HG03159 (cell line): ENCODE measurements around the gene BOLA2B.
A peak's percentile ranks its signal among the peaks of the same experiment; 100 is the strongest.
"Not testable (repeated sequence)": the region's sequence is repeated elsewhere in the genome, so short reads cannot be mapped to it uniquely, and the experiment has no call there.

Experiments used
- ATAC-seq: cut with Tn5 transposase; IDR thresholded peaks from one replicate; pipeline ENCODE4 v1.9.1; 2021; ENCODE audit warnings: mild to moderate bottlenecking, moderate library complexity; ENCODE audit not compliant: unreplicated experiment

Gene BOLA2B

GRCh38 chr16:30184891-30185682, 8.4 kb downstream of the BOLA2B start:
- ATAC-seq, result no peak

GRCh38 chr16:30184096-30184890, 9.2 kb downstream of the BOLA2B start:
- peak; percentile 41 for ATAC-seq

GRCh38 chr16:30183233-30184095, 10.0 kb downstream of the BOLA2B start, which contains the start of gene CORO1A:
TSS of gene CORO1A (plus strand) at chr16:30183602. CDS start at chr16:30185210, 1,608 bp downstream.
- ATAC-seq, result peak; percentile 43

GRCh38 chr16:30180741-30181140, 12.7 kb downstream of the BOLA2B start:
- no peak for ATAC-seq

GRCh38 chr16:30179931-30180330, 13.5 kb downstream of the BOLA2B start:
- ATAC-seq, result no peak

- ATAC-seq, result no peak
Observed at GRCh38 chr16:30179195-30179594, 14.3 kb downstream of the BOLA2B start.

GRCh38 chr16:30176876-30177275, 16.6 kb downstream of the BOLA2B start:
- not testable (repeated sequence) for ATAC-seq

- ATAC-seq, result no peak
Observed at GRCh38 chr16:30173054-30173453, 20.4 kb downstream of the BOLA2B start.

GRCh38 chr16:30170145-30170544, 23.3 kb downstream of the BOLA2B start:
- not testable (repeated sequence) for ATAC-seq

GRCh38 chr16:30169416-30169815, 24.1 kb downstream of the BOLA2B start:
- ATAC-seq, result not testable (repeated sequence)

- not testable (repeated sequence) for ATAC-seq
Observed at GRCh38 chr16:30168746-30169145, 24.7 kb downstream of the BOLA2B start.

- ATAC-seq, result peak; percentile 64
Observed at GRCh38 chr16:30166202-30166902, 27.1 kb downstream of the BOLA2B start.

- ATAC-seq, result no peak
Observed at GRCh38 chr16:30163538-30163937, 29.9 kb downstream of the BOLA2B start.

GRCh38 chr16:30157214-30157613, 36.3 kb downstream of the BOLA2B start:
- no peak for ATAC-seq

- ATAC-seq, result no peak
Observed at GRCh38 chr16:30155188-30155587, 38.3 kb downstream of the BOLA2B start.

GRCh38 chr16:30152517-30152916, 40.9 kb downstream of the BOLA2B start:
- no peak for ATAC-seq

GRCh38 chr16:30151091-30151490, 42.4 kb downstream of the BOLA2B start:
- ATAC-seq, result no peak

GRCh38 chr16:30149250-30149930, 44.1 kb downstream of the BOLA2B start:
- no peak for ATAC-seq

- ATAC-seq, result no peak
Observed at GRCh38 chr16:30147843-30148510, 45.5 kb downstream of the BOLA2B start.
